SK-N-MC (cell line): ENCODE results near the gene EIF3B.
"Not testable (repeated sequence)": the region's sequence is repeated elsewhere in the genome, so short reads cannot be mapped to it uniquely, and the experiment has no call there.

Experiments
- DNase-seq: peaks from one replicate; pipeline ENCODE4 v3.0.0-alpha.2; 2011; ENCODE audit warnings: low read depth, low spot score
- H3K27ac ChIP-seq: fragments of 200-600 bp; sonication (generic); 2 replicates; pipeline ENCODE4 v1.5.1; 2016; ENCODE audit warnings: mixed run types
- H3K36me3 ChIP-seq: fragments of 200-600 bp; sonication (generic); 2 replicates; pipeline ENCODE4 v1.6.1; 2017; ENCODE audit warnings: antibody characterized with exemption, low read length, mixed read lengths; ENCODE audit not compliant: insufficient read depth
- H3K4me3 ChIP-seq: fragments of 200-600 bp; sonication (generic); 2 replicates; pipeline ENCODE4 v1.5.1; 2016
- H3K9ac ChIP-seq: fragments of 200-600 bp; sonication (generic); 2 replicates; pipeline ENCODE4 v1.8.0; 2017; ENCODE audit warnings: mixed run types, mixed read lengths; ENCODE audit not compliant: insufficient read length
- H3K9me3 ChIP-seq: fragments of 200-600 bp; sonication (generic); 2 replicates; pipeline ENCODE4 v1.6.1; 2017; ENCODE audit warnings: low read depth, mild to moderate bottlenecking, antibody characterized with exemption, low read length, moderate library complexity, mixed read lengths
- EZH2 ChIP-seq: fragments of 200-600 bp; sonication (generic); IDR thresholded peaks from one replicate; pipeline ENCODE4 v1.6.1; 2017; ENCODE audit warnings: antibody characterized with exemption
- FOXP2 ChIP-seq: optimal IDR thresholded peaks from 2 replicates; pipeline ENCODE3; 2011; ENCODE audit warnings: mild to moderate bottlenecking, moderate library complexity; ENCODE audit not compliant: insufficient read depth; ENCODE audit errors: extremely low read length, control extremely low read depth
- POLR2AphosphoS5 ChIP-seq: IDR thresholded peaks from 2 replicates; pipeline ENCODE4 v1.6.1; 2012; ENCODE audit warnings: mild to moderate bottlenecking, low read depth, low read length, borderline replicate concordance

Gene EIF3B

DNA sequence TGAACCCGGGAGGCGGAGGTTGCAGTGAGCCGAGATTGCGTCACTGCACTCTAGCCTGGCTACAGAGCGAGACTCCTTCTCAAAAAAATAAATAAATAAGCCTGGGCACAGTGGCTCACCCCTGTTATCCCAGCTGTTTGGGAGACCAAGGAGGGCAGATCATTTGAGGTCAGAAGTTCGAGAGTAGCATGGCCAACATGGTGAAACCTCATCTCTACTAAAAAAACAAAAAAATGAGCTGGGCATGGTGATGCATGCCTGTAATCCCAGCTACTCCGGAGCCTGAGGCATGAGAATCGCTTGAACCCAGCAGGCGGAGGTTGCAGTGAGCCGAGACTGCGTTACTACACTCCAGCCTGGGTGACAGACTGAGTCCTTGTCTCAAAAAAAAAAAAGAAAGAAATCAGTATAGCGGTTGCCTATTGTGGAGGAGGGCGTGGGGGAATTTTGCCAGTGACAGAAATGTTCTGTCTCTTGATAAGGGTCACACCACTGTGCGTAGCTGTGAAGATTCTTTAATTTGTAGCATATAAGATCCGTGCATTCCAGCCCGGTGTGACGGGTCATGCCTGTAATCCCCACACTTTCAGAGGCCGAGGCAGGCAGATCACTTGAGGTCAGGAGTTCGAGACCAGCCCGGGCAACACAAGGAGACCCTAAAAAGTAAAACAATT, 17.9 kb upstream of the EIF3B start:
- Histone ChIP-seq H3K9ac (no peak overlapping the region), H3K4me3 (no peak overlapping the region), H3K27ac (no peak overlapping the region), H3K36me3 (no peaks in the 10 kb centered on the region), H3K9me3 (no peaks in the 10 kb centered on the region)
- TF ChIP-seq FOXP2 (no peak), EZH2 (no peak), POLR2AphosphoS5 (no peak)
- DNase-seq: no peak

DNA sequence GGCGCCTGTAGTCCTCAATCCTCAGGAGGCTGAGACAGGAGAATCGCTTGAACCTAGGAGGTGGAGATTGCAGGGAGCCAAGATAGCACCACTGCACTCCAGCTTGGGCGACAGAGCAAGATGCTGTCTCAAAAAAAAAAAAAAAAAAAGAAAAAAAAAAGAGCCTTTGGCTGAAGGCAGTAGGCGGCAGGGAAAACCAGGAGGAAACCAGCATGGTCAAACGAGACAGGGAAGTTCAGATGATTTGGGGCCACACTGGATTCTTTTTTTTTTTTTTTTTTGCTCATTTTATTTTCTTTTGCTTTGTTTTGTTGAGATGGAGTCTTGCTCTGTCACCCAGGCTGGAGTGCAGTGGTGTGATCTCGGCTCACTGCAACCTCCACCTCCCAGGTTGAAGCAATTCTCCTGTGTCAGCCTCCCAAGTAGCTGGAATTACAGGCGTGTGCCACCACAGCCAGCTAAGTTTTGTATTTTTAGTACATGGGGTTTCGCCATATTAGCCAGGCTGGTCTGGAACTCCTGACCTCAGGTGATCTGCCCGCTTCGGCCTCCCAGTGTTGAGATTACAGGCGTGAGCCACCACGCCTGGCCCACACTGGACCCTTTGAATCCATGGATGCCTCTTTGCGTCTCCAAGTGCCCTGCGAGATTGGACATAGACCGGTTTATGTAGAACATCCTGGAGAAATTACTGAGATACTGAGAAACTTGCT, 7.1 kb upstream of the EIF3B start:
- not testable (repeated sequence) for H3K27ac ChIP-seq, H3K9me3 ChIP-seq, H3K36me3 ChIP-seq, H3K4me3 ChIP-seq, DNase-seq, H3K9ac ChIP-seq

DNA sequence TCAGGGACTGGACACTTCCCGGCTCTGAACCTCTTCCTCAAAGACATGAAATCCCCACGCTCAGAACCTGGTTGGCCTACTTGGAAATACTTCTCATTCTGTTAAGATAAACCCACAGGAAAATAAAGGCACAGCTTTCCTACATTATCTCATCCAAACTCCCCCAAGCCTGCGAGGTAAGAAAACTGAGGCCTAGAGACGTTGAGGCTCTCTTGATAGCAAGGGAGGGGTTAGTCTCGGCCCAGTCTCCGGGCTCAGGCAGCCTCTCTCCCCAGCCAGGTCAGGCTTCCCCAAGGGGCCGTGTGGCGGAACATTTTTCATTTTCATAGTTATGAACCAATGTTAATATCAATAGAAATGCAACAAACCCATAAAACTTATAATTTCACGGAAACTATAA, 4.6 kb upstream of the EIF3B start:
- DNase-seq: no peak
- H3K9ac ChIP-seq: no peak overlapping the region
- no peaks in the 10 kb centered on the region; the same call in 1 of the 2 replicates for H3K36me3 ChIP-seq
- H3K4me3 ChIP-seq: no peak overlapping the region
- no peak overlapping the region for H3K27ac ChIP-seq
- TF ChIP-seq EZH2 (no peak), POLR2AphosphoS5 (no peak), FOXP2 (no peak)
- no peaks in the 10 kb centered on the region for H3K9me3 ChIP-seq

DNA sequence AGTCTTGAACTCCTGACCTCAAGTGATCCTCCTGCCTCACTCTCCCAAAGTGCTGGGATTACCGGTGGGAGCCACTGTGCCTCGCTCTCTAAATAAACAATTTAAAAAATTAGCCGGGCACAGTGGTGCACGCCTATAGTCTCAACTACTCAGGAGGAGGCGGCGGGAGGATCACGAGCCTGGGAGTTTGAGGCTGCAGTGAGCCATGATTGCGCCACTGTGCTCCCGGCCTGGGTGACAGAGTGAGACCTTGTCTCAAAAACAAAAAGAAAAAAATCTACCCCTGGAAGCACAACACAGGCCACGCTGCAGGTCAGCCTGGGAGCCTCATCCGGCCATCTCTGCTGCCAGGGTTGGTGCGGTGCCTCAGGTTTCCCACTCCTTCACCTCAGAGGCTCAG, 3.8 kb upstream of the EIF3B start:
- no peak for DNase-seq
- H3K9ac ChIP-seq: no peak overlapping the region
- no peak overlapping the region for H3K27ac ChIP-seq
- no peaks in the 10 kb centered on the region for H3K9me3 ChIP-seq
- no peak overlapping the region for H3K4me3 ChIP-seq
- peaks cover 2% of the 10 kb centered on the region for H3K36me3 ChIP-seq
- TF ChIP-seq POLR2AphosphoS5 (no peak), EZH2 (no peak), FOXP2 (no peak)

DNA sequence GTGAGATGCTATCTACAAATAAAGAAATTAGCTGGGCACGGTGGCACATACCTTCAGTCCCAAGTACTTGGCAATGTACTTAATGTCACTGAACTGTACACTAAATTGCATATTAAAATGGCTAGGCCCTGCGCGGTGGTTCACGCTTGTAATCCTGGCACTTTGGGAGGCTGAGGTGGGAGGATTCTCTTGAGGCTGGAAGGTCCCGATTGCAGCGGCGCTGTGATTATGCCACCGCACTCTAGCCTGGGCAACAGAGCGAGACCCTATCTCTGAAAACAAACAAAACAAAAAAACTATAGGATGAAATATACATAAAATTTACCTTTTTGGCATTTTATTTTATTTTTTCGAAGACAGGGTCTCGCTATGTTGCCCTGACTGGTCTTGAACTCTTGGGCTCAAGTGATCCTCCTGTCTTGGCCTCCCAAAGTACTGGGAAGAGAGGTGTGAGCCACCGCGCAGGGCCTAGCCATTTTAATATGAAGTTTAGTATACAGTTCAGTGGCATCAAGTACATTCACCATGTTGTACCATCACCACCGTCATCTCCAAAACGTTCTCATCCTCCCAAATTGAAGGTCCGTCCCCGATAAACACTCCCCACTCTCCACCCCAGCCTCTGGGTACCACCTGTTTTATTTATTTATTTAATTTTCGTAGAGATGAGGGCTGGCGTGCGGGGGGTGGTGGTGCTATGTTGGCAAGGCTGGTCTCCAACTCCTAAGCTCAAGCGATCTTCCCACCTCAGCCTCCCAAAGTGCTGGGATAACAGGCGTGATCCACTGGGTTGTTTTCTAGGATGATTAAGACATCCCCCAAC, 1.3 kb upstream of the EIF3B start:
- DNase-seq: peak; percentile 12
- no peaks in the 10 kb centered on the region for H3K9me3 ChIP-seq
- peak overlapping the region; percentile 100 for H3K9ac ChIP-seq
- H3K36me3 ChIP-seq: peaks cover 24% of the 10 kb centered on the region
- TF ChIP-seq FOXP2: no peak
- TF ChIP-seq POLR2AphosphoS5: no peak
- TF ChIP-seq EZH2: no peak
- H3K4me3 ChIP-seq: peak overlapping the region; percentile 95
- H3K27ac ChIP-seq: peak overlapping the region; percentile 100; the same call in 1 of the 2 replicates

DNA sequence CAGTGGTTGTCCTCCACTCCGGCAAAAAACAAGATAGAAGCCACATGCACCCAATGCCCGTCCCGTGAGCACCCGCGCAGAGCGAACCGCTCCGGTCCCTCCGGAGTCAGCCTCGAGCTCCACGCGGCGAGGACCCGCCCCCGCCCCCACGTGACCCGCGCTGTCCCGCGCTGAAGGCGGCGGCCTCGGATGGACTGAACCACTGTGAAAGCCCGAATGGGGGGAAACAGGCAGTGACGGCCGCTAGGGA, 766 bp upstream of the EIF3B start:
- Histone ChIP-seq H3K36me3 (peaks cover 29% of the 10 kb centered on the region), H3K9ac (peak overlapping the region; percentile 100), H3K9me3 (no peaks in the 10 kb centered on the region), H3K27ac (peak overlapping the region; percentile 100), H3K4me3 (peak overlapping the region; percentile 95)
- TF ChIP-seq FOXP2 (no peak), POLR2AphosphoS5 (peak; percentile 98)
- DNase-seq: no peak

DNA sequence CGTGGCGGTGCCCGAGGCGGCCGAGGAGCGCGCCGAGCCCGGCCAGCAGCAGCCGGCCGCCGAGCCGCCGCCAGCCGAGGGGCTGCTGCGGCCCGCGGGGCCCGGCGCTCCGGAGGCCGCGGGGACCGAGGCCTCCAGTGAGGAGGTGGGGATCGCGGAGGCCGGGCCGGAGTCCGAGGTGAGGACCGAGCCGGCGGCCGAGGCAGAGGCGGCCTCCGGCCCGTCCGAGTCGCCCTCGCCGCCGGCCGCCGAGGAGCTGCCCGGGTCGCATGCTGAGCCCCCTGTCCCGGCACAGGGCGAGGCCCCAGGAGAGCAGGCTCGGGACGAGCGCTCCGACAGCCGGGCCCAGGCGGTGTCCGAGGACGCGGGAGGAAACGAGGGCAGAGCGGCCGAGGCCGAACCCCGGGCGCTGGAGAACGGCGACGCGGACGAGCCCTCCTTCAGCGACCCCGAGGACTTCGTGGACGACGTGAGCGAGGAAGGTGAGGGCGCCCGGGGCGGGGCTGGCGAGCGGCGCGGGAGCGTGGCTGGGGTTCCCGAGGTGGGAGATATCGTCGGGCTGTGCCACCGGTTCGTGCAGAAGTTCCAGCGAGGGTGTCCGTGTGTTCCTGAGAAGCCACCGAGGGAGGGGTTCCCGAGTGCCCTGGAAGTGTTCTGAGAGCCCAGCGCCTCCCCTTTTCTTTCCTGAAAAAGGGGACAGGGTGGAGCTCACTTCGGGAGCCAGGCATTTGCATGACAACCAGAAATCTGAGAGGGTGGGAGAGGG, 495 bp downstream of the EIF3B start:
- H3K9ac ChIP-seq: peak overlapping the region; percentile 100
- H3K4me3 ChIP-seq: peak overlapping the region; percentile 95
- H3K36me3 ChIP-seq: peaks cover 42% of the 10 kb centered on the region
- no peak for TF ChIP-seq EZH2
- TF ChIP-seq FOXP2: no peak
- no peak for TF ChIP-seq POLR2AphosphoS5
- H3K27ac ChIP-seq: peak overlapping the region; percentile 37
- H3K9me3 ChIP-seq: no peaks in the 10 kb centered on the region
- DNase-seq: no peak

DNA sequence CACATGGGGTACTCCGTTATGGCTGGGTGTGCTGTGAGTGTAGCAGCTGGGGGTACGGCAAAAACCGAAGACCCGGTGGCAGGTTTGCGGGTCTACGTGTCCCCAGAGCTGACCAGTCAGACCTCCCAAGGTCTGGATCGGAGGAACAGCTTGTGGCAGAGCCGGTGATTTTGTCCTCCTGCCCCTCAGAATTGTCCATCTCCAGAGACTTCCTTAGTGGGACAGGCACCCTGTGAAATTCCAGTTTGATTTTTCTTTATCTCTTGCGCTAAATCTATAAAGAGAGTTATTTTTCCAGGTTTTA, 1.0 kb downstream of the EIF3B start:
- peak overlapping the region; percentile 95 for H3K4me3 ChIP-seq
- no peaks in the 10 kb centered on the region for H3K9me3 ChIP-seq
- peaks cover 47% of the 10 kb centered on the region for H3K36me3 ChIP-seq
- TF ChIP-seq POLR2AphosphoS5 (no peak), FOXP2 (no peak), EZH2 (no peak)
- peak overlapping the region; percentile 100 for H3K9ac ChIP-seq
- H3K27ac ChIP-seq: 0 out of 2 replicates have a peak overlapping the region, but pooled peaks have one; percentile 39
- DNase-seq: no peak
